ENCODE data around the gene KCNT2. TPM values are rescaled to one million over a fixed set of nuclear protein-coding genes. Genes with fewer than 3 reads are reported as not detected.
"Not testable (repeated sequence)": the region's sequence is repeated elsewhere in the genome, so short reads cannot be mapped to it uniquely, and the experiment has no call there.

The KCNT2 gene
- total RNA-seq, 2 experiments from 2014 or later: not detected

DNA sequence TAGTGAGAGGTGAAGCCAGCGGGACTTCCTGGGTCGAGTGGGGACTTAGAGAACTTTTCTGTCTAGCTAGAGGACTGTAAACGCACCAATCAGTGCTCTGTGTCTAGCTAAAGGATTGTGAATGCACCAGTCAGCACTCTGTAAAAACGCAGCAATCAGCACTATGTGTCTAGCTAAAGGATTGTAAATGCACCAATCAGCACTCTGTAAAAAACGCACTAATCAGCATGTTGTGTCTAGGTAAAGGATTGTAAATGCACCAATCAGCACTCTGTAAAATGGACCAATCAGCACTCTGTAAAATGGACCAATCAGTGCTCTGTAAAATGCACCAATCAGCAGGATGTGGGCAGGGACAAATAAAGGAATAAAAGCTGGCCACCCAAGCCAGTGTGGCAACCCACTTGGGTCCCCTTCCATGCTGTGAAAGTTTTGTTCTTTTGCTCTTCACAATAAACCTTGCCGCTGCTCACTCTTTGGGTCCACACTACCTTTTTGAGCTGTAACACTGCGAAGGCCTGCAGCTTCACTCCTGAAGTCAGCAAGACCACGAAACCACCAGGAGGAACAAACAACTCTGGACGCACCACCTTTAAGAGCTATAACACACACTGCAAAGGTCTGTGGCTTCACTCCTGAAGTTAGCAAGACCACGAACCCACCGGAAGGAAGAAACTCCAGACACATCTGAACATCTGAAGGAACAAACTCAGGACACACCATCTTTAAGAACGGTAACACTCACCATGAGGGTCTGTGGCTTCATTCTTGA is 85.5 kb downstream of the KCNT2 start:
- POLR2A ChIA-PET: not testable (repeated sequence)

DNA sequence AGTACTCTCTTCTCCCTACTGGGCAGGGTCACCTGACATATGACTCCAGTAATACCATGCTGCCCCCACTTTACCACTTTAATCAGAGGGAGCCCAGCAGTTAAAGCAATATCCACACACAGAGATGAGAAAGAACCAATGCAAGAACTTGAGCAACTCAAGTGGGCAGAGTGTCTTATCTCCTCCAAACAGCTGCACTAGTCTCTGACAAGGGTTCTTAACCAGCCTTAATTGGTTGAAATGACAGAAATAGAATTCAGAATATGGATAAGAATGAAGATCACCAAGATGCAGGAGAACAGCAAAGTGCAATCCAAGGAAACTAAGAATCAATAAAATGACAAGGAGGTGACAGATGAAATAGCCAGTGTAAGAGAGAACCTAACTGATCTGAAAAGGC is 91.0 kb downstream of the KCNT2 start:
- CTCF ChIA-PET: no interaction called here

More for the DNA sequence above, 85.5 kb downstream of the KCNT2 start:
- CTCF ChIA-PET: not testable (repeated sequence)

DNA sequence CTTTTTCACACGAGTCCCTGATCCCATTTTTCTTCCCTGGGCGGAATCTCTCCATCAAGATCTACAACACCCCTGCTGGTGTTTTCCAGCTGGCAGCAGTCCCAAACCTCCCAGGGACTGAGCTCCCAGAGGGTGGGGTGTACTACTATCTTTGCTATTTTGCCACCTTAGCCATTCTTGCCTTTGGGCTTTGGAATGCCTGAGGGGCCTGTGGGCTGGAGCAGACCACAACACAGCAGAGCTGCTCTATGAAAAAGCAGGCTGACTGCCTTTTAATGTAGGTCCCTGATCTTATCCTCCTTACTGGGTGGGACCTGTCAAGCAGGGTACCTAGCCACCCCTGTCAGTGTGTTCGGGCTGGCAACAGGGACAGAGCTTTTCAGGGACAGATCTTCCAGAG is 91.9 kb downstream of the KCNT2 start:
- CTCF ChIA-PET: no interaction called here
- POLR2A ChIA-PET: no interaction called here

More for the DNA sequence above, 91.0 kb downstream of the KCNT2 start:
- POLR2A ChIA-PET: no interaction called here

DNA sequence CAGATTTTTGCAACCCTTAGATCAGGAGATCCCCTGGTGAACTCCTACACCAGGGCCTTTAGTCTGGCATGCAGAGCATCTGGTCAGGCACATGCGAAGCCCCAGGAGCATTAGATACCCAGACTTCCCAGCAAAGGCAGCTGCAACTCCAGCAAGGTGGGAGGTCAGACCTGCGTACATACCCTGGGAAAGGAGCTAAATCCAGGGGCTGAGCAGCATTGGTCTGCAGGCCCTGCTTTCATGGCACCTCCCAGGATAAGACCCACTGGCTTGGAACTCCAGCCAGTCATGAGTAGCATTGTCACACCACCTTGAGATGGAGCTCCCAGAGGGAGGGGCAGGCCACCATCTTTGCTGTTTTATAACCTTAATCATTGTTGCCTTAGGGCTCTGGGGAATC is 92.3 kb downstream of the KCNT2 start:
- POLR2A ChIA-PET: no interaction called here
- CTCF ChIA-PET: no interaction called here

DNA sequence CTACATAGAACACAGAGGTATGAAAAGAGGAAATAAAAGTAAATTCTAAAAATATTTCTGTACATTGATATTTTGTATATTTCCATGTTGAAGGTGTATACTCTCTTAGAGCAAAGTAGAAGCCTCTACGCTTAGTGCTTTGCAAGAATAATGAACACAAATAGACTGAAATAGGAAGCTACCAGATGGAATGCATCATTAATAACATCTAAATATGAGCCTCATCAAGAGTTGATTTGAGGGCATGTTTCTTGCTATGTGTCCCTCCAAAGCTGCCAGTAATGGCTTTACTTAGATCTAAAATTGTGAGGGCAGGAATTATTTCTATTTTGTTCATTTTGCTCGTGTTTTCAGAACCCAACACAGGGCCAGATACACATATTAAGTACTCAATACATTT is 94.4 kb downstream of the KCNT2 start:
- POLR2A ChIA-PET: no interaction called here
- CTCF ChIA-PET: no interaction called here

DNA sequence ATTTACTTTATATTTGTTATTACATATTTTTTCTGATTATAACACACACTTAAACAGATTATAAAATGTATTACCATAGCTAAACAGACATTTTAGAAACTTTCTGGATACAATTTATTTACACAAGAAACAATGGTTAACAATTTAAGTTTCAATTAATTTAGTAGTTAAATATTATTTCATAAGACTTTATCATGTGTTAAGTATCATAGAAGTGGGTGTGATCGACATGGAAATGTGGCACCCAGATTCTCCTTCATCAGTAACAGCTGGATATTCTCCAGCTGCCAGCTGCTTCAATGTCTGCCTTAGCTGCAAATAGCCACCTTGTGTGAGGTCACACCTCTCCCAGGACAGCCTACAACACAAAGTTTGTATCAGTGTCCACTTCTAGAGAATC is 97.8 kb downstream of the KCNT2 start:
- POLR2A ChIA-PET: no interaction called here
- CTCF ChIA-PET: no interaction called here

DNA sequence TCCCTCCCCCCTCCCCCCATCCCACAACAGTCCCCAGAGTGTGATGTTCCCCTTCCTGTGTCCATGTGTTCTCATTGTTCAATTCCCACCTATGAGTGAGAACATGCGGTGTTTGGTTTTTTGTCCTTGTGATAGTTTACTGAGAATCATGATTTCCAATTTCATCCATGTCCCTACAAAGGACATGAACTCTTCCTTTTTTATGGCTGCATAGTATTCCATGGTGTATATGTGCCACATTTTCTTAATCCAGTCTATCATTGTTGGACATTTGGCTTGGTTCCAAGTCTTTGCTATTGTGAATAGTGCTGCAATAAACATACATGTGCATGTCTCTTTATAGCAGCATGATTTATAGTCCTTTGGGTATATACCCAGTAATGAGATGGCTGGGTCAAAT is 104.0 kb downstream of the KCNT2 start:
- POLR2A ChIA-PET, CTCF ChIA-PET: not testable (repeated sequence)

DNA sequence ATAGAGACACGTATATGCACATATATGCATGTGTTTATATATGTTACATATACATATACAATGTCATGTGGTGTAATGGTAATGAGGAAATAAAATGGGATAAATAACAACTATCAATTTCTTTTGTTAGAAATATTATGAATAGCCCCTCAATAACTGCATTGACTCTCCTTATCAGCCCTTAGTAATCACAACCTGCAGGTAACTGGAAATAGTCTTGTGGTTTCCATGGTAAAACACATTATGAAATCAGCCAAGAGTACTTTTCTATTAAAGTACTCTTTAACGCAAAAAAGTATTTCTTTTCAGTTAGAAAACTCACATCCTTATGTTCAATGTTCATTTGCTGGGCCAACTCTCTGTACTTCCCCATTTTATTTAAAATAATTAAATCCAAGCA is 105.8 kb downstream of the KCNT2 start:
- CTCF ChIA-PET: no interaction called here
- POLR2A ChIA-PET: no interaction called here

DNA sequence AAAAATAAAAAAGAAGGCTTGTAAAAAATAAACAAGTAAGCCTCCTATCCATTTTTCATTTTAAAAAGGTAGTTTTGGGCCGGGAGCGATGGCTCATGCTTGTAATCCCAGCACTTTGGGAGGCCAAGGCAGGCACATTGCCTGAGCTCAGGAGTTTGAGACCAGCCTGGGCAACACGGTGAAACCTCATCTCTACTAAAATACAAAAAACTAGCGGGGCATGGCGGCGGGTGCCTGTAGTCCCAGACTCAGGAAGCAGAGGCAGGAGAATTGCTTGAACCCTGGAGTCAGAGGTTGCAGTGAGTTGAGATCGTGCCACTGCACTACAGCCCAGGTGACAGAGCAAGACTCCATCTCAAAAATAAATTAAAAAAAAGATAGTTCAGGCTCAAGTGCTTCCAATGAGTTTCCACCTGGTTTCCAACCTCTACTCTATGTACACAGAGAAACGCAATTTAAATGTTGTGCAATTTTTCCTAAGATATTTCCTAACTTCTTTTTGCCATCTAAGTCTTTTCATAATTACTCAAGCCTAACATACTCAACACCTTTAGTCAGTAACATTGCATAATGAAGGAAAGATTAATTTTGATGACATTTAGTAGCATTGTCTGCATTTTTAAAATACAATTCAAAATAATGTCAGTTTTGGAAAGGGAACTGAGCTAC is 106.3 kb downstream of the KCNT2 start:
- CTCF ChIA-PET: no interaction called here
- POLR2A ChIA-PET: no interaction called here

DNA sequence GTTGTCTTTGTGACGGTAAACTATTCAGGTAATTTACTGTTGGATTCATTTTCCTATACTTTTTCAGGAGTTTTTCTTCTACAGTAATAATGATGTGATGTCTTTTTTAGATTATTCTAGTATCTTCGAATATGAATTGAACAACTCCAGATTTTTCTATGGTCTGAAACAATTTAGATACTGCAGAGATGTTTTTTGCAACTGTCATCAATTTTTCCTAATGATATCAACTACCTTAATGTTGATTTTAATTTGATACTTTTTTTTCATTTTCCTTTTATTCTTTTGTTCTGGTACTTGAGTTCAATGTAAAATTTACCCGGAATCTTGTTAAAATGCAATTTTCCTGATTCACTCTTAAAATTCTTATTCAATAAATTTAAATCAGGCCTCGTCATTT is 110.4 kb downstream of the KCNT2 start:
- CTCF ChIA-PET: no interaction called here
- POLR2A ChIA-PET: no interaction called here

DNA sequence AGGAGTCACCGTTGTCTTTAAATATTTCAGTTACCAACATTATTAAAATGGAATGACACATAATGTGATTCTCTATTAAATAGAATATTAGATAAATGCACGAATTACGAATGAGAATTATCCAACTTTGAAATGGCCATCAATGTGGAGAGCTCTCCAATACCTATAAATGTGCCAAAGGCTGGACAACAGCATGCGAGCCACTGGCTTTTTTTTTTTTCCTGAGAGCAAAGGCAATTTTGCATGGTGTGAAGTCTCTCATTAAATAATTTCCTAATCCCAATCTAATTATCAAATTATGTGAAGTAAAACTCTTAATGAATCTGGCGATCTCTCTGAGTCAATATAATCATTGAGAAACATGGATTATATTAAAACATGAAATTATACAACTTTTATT is 113.5 kb downstream of the KCNT2 start:
- CTCF ChIA-PET: no interaction called here
- POLR2A ChIA-PET: no interaction called here

DNA sequence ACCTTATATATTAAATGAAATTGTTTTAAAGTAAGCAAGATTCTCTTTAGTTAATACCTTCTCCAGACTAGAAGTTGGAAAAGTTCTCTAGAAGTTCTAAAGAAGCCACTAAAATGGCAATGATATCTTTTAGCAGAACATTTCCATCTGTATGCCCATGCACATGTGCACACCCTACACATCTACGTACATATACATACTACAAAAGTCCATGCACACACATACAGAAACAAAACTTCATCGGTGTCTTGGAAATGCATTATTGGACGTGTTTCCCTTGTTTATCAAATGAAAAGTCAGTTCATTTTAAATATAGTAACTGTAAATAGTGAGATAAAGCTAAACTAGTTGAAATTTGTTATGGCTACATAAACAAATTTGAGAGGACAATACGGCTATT is 114.4 kb downstream of the KCNT2 start:
- POLR2A ChIA-PET: no interaction called here
- CTCF ChIA-PET: no interaction called here

DNA sequence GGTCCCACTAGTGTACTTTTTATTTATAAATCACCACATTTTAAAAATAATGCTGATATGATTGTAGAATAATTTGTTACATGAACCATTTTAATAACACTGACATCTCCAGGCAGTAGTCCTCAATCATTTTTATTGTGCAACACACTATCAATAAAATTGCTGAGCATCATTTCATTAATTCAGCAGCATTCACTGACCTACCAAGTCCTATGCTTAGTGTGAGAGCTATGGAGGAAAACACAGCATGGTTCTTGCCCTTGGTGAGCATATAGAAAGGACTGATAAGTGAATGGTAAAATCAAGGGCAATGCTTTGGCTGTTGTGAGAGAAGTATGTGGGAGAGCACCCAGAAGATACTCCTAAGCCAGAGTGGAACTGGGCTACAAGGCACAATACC is 119.7 kb downstream of the KCNT2 start:
- POLR2A ChIA-PET: no interaction called here
- CTCF ChIA-PET: no interaction called here

DNA sequence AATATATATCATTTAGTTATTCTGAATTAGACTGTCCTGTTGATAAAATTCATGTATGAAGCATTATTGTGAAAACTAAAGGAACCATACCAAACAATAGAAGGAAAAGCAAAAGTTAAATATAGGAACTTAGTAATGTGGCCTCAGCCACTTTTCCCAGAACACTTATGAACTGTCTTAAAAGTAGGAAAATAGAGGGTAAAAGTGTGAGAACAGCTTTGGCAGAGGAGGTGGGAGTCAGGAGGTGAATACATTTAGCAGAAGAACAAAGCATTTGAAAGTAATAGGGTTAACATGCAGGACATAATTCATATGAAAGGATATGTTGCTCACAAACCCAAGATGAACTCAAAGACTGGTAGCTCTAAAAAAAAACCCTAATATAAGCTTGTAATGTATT is 121.9 kb downstream of the KCNT2 start:
- ChIA-PET POLR2A (no interaction called here), CTCF (no interaction called here)

DNA sequence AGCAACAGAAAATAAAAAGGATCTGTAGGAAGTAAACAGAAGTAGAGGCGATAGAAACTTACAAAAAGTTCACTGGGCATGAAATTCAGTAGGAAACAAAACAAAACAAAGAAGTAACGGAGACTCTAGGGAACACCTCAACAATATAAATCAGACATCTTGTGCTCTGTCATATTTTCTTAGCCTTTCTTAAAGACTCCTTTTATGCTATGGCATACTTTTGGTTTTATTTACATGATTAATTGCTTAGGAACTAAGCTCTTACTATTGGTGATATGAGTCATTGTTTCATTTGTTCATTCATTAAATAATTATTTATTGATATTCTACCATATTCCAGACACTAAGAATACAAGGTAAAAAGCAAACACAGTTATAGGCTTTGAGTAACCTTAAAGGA is 126.6 kb downstream of the KCNT2 start:
- CTCF ChIA-PET: no interaction called here

DNA sequence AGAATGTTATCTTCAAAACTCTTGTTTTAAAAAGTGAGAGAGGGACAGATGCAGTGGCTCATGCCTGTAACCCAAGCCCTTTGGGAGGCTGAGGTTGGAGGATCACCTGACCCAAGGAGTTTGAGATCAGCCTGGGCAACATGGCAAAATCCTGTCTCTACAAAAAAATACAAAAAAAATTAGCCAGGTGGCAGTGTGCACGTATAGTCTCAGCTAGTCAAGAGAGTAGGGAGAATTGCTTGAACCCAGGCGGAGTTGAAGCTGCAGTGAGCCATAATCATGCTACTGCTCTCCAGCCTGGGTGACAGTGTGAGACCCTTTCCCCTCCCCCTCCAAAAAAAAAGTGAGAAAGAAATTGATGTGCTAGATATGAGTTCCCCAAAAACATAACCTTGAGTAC is 131.0 kb downstream of the KCNT2 start:
- ChIA-PET CTCF (no interaction called here), POLR2A (no interaction called here)

More for the DNA sequence above, 126.6 kb downstream of the KCNT2 start:
- POLR2A ChIA-PET: no interaction called here

DNA sequence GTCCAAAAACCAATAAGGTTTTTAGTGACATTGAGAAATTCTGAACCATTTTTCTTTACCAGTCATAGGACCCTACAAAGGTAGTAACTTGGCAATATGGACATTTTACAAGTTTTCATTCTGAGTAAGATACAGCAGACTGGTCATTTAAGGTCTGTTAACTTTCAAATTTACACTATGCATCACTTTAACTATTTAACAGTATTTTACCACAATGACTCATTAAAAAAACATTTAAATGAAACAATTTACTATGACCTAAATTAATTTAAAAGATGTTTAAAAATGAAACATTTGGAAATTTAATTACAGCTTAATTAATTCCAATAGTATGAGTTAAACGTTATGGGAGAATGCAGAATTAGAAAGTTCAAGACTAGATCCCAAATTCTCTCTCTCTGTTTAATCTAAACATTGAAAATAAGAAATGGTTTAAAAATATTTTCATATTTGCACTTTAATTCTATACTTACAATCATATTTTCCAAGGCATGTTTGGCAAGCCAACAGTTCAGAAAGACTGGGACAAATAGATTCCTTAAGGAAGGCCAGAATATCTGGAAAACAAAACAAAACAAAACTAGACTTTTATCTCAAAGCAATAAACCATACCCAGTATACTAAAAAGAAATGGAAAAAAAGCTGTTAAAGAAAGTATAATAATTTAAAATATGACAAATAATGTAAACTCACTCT is 140.9 kb downstream of the KCNT2 start:
- ChIA-PET CTCF (no interaction called here), POLR2A (no interaction called here)

DNA sequence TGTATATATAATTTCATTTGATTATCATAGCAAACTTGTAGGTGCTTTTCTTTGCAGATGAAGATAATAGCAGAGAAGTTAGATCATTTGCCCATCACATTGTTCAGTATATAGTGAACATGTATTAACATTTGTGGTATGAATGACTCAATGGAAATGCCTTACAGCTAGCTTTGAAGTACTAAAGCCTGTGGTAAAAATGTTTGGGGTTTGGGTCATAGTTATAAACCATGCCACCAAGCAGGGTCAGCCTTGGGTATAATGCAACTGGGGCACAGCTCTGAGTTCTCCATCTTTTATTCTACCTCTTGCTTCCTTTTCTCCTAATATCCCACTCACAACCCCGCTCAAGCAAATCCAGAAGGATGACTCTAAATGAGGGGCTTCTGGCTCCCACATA is 141.6 kb downstream of the KCNT2 start:
- POLR2A ChIA-PET: no interaction called here
- CTCF ChIA-PET: no interaction called here

DNA sequence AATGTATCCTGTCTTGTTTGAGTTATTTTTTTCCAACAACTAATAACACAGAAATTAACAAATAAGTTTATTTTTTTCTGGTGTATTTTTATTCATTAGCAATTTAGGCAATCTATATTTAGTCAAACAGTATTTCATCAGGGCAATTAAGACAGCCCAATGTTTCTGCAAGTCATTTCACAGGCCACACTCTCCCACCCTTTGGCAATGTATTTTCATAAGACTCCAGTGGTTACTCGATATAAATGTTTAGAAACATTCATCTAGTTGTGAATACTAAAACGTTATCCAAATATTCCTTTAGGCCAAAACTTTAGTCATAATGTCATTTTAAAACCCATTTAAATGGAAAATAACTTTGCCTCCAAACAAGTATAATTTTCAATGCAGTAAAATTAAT is 142.1 kb downstream of the KCNT2 start:
- POLR2A ChIA-PET: no interaction called here
- CTCF ChIA-PET: no interaction called here

DNA sequence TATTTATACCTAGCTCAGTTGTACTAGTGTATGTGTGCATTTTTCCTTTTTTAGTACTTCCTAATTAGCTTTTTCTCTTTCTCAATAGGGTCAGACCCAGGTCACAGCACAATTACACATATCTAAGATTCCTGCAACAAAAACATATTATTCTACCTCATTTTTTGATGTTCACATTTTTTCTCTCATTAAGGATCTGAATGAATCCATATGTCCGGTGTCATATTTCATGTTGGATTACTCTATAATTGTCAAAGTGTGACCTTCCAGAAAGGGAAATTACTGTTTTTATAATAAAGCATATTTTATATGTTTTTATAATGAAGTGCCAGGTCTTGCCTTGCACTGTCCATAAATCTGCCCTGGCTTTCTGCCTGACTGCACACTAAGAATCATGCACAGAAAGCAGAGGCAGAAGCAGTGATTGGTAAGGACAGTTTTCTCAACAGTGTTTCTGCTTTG is 143.7 kb downstream of the KCNT2 start:
- ChIA-PET CTCF (no interaction called here), POLR2A (no interaction called here)

DNA sequence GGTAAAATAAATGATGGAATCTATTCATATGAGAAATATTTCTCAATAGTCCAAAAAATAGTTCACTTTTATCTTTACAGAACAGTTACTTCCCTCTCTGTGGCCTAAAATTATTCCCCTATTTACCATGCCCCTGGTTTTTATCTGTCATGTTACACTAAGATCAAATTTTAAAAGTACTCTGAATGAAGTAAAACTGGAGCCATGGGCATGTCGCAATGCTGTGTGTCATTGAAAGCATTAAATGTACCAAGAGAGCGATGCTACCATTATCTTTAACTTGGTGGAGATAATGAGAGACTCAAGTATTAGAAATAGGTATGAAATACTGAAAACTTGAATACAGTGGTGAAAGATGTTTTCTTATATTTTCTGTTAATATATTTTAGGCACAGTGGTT is 146.2 kb downstream of the KCNT2 start:
- ChIA-PET POLR2A (no interaction called here), CTCF (no interaction called here)

DNA sequence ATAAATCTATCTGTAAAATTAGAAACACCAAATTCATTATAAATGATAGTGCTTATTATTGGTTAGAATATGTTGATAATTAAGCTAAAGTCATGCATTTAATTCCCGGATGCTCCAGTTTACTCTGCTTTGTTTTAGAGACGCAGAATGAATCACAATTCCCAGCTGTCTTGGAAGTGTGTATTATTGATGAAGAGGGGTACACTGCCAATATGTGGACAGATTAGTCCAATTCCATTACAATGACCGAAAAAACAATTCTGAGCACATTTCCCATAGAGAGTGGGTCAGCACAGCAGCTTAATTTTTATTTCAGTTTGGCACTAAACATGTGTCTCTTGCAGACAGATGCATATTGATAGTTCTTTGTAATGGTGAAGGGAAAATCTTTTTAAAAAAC is 146.7 kb downstream of the KCNT2 start:
- CTCF ChIA-PET: no interaction called here
- POLR2A ChIA-PET: no interaction called here
